ENCODE results near the gene AIRE. TPM values are rescaled to one million over a fixed set of nuclear protein-coding genes. Genes with fewer than 3 reads are reported as not detected.

Gene AIRE
- total RNA-seq, 1 experiment from 2014 or later: not detected

DNA sequence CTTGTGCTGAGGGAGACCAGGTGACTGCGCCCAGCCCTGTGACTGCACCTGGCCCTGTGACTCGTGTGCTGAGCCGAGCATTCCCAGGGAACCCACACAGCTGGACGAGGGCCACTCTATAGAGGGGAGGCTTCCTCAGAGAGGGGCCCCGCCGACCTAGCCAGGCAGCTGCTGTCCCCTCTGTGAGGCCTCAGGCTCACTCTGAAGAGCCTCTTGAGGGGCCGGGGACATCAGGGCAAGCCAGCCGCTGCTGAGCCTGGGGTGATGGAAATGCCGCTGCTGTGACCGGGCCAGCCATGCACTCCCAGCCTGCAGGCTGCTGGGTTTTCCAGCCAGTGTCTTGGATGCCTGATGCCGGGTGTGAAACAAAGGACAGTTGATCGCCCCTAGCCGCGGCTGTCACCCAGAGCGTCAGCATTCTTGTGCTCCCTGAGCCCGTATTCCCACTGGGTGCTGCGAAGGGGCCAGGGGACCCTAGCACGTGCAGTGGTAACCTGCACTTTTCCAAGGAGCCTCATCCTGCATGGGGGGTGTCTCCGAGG is 31.6 kb downstream of the AIRE start:
- BruUV-seq (replicated peaks): no TSS peak
- H3K4me1 ChIP-seq: no peaks in the 10 kb centered on the region
- no peak overlapping the region for H3K27ac Mint-ChIP-seq (ENCODE audit: unreplicated experiment)

DNA sequence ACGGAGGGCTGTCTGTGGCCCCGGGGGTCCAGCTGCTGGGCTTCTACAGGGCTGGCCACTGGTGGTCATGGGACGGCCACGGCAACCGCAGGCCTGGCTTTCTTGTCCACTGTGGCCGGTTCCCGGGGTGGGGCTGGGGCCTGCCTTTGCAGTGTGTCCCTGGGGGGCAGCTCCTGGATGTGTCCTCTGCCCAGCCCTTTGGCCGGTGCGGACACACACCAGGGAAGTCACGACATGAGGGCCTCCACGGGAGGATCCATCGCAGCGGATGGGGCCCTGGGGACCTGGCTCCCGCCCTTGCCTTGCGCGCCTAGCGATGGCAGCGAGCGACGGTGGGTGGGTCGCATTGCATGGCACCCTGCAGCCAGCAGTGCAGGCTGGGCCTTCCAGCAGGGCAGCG is 32.2 kb downstream of the AIRE start:
- Mint-ChIP-seq H3K27me3 (ENCODE audit: insufficient read depth, unreplicated experiment) (no peaks in the 10 kb centered on the region), H3K36me3 (ENCODE audit: insufficient read depth, unreplicated experiment) (peaks cover 26% of the 10 kb centered on the region), H3K4me1 (ENCODE audit: low read depth, unreplicated experiment) (no peaks in the 10 kb centered on the region), H3K27ac (ENCODE audit: unreplicated experiment) (no peak overlapping the region), H3K4me3 (ENCODE audit: unreplicated experiment) (no peak overlapping the region), H3K9me3 (ENCODE audit: unreplicated experiment) (no peaks in the 10 kb centered on the region)
- Histone ChIP-seq H3K4me1 (no peaks in the 10 kb centered on the region), H3K9me3 (no peaks in the 10 kb centered on the region), H3K27me3 (replicated peaks; ENCODE audit: control insufficient read depth, insufficient read depth, low read length) (no peaks in the 10 kb centered on the region), H3K4me3 (ENCODE audit: low read depth, low read length) (no peak overlapping the region), H3K36me3 (ENCODE audit: control insufficient read depth, insufficient read depth, low read length) (peaks cover 1% of the 10 kb centered on the region; the same call in 1 of the 2 replicates)
- intact Hi-C loops (cut with micrococcal nuclease; ENCODE audit: unreplicated experiment): no loop called here
- ChIA-PET CTCF (no interaction called here), POLR2A (no interaction called here)
- DNase-seq: no peak
- TF ChIP-seq, protein P1, sequence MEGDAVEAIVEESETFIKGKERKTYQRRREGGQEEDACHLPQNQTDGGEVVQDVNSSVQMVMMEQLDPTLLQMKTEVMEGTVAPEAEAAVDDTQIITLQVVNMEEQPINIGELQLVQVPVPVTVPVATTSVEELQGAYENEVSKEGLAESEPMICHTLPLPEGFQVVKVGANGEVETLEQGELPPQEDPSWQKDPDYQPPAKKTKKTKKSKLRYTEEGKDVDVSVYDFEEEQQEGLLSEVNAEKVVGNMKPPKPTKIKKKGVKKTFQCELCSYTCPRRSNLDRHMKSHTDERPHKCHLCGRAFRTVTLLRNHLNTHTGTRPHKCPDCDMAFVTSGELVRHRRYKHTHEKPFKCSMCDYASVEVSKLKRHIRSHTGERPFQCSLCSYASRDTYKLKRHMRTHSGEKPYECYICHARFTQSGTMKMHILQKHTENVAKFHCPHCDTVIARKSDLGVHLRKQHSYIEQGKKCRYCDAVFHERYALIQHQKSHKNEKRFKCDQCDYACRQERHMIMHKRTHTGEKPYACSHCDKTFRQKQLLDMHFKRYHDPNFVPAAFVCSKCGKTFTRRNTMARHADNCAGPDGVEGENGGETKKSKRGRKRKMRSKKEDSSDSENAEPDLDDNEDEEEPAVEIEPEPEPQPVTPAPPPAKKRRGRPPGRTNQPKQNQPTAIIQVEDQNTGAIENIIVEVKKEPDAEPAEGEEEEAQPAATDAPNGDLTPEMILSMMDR (IDR thresholded peaks at IDR 0.05; ENCODE audit: insufficient read depth in 1 of 2, low read depth in 1 of 2, low read length in 1 of 2, severe bottlenecking in 1 of 2, unreplicated experiment in 1 of 2): no peak
- BruUV-seq (replicated peaks): no TSS peak

More for the DNA sequence above, 31.6 kb downstream of the AIRE start:
- ChIA-PET POLR2A (no interaction called here), CTCF (no interaction called here)
- Mint-ChIP-seq H3K4me1 (ENCODE audit: low read depth, unreplicated experiment) (no peaks in the 10 kb centered on the region), H3K4me3 (ENCODE audit: unreplicated experiment) (no peak overlapping the region), H3K36me3 (ENCODE audit: insufficient read depth, unreplicated experiment) (peaks cover 27% of the 10 kb centered on the region), H3K9me3 (ENCODE audit: unreplicated experiment) (no peaks in the 10 kb centered on the region), H3K27me3 (ENCODE audit: insufficient read depth, unreplicated experiment) (no peaks in the 10 kb centered on the region)
- TF ChIP-seq, protein P1 (IDR thresholded peaks at IDR 0.05; ENCODE audit: insufficient read depth in 1 of 2, low read depth in 1 of 2, low read length in 1 of 2, severe bottlenecking in 1 of 2, unreplicated experiment in 1 of 2): no peak
- Histone ChIP-seq H3K27me3 (replicated peaks; ENCODE audit: control insufficient read depth, insufficient read depth, low read length) (no peaks in the 10 kb centered on the region), H3K9me3 (no peaks in the 10 kb centered on the region), H3K36me3 (ENCODE audit: control insufficient read depth, insufficient read depth, low read length) (peaks cover under 1% of the 10 kb centered on the region; the same call in 1 of the 2 replicates), H3K4me3 (ENCODE audit: low read depth, low read length) (no peak overlapping the region)
- intact Hi-C loops (cut with micrococcal nuclease; ENCODE audit: unreplicated experiment): no loop called here
- DNase-seq: no peak

- Mint-ChIP-seq H3K36me3 (ENCODE audit: insufficient read depth, unreplicated experiment) (peaks cover 27% of the 10 kb centered on the region), H3K27ac (ENCODE audit: unreplicated experiment) (no peak overlapping the region), H3K4me3 (ENCODE audit: unreplicated experiment) (no peak overlapping the region), H3K27me3 (ENCODE audit: insufficient read depth, unreplicated experiment) (no peaks in the 10 kb centered on the region), H3K4me1 (ENCODE audit: low read depth, unreplicated experiment) (no peaks in the 10 kb centered on the region), H3K9me3 (ENCODE audit: unreplicated experiment) (no peaks in the 10 kb centered on the region)
- Histone ChIP-seq H3K4me3 (ENCODE audit: low read depth, low read length) (no peak overlapping the region), H3K9me3 (no peaks in the 10 kb centered on the region), H3K4me1 (no peaks in the 10 kb centered on the region), H3K27me3 (replicated peaks; ENCODE audit: control insufficient read depth, insufficient read depth, low read length) (no peaks in the 10 kb centered on the region), H3K36me3 (ENCODE audit: control insufficient read depth, insufficient read depth, low read length) (peaks cover 1% of the 10 kb centered on the region; the same call in 1 of the 2 replicates)
- no peak for DNase-seq
- CTCF ChIA-PET: no interaction called here
- POLR2A ChIA-PET: no interaction called here
- TF ChIP-seq, protein P1 (IDR thresholded peaks at IDR 0.05; ENCODE audit: insufficient read depth in 1 of 2, low read depth in 1 of 2, low read length in 1 of 2, severe bottlenecking in 1 of 2, unreplicated experiment in 1 of 2): no peak
- intact Hi-C loops (cut with micrococcal nuclease; ENCODE audit: unreplicated experiment): no loop called here
- no TSS peak for BruUV-seq (replicated peaks)
Observed at GRCh38 chr21:44318489-44319285, 33.0 kb downstream of the AIRE start.
